Trophoblast cell (in vitro differentiated cells and primary cell): ENCODE measurements around the gene BIRC7.

Experiments
- DNase-seq, 2 donors: peaks; one replicate each; pipeline ENCODE4 v3.0.0-alpha.2; 2016
- H2AFZ ChIP-seq: 2 replicates; pipeline ENCODE4 v1.6.1; 2013; ENCODE audit warnings: low read length, moderate library complexity, mild to moderate bottlenecking; ENCODE audit not compliant: insufficient read depth, poor library complexity
- H2AK5ac ChIP-seq: 2 replicates; pipeline ENCODE4 v1.6.1; 2013; ENCODE audit warnings: mild to moderate bottlenecking, low read length
- H2BK120ac ChIP-seq: 2 replicates; pipeline ENCODE4 v1.6.1; 2013; ENCODE audit warnings: low read length, mild to moderate bottlenecking, moderate library complexity; ENCODE audit not compliant: insufficient read depth, poor library complexity
- H2BK12ac ChIP-seq: 2 replicates; pipeline ENCODE4 v1.6.1; 2013; ENCODE audit warnings: mild to moderate bottlenecking, low read length, moderate library complexity
- H2BK5ac ChIP-seq: 2 replicates; pipeline ENCODE4 v1.6.1; 2013; ENCODE audit warnings: low read length, low read depth, moderate library complexity, mild to moderate bottlenecking; ENCODE audit not compliant: poor library complexity
- H3K14ac ChIP-seq: 2 replicates; pipeline ENCODE4 v1.6.1; 2013; ENCODE audit warnings: mild to moderate bottlenecking, low read length
- H3K18ac ChIP-seq: 2 replicates; pipeline ENCODE4 v1.6.1; 2013; ENCODE audit warnings: mild to moderate bottlenecking, low read length
- H3K23ac ChIP-seq: 2 replicates; pipeline ENCODE4 v1.6.1; 2013; ENCODE audit warnings: low read length
- H3K27ac ChIP-seq: 2 replicates; pipeline ENCODE4 v1.5.1; 2013; ENCODE audit warnings: low read depth, mild to moderate bottlenecking, inconsistent platforms, low read length, moderate library complexity
- H3K27me3 ChIP-seq: 2 replicates; pipeline ENCODE4 v1.6.1; 2013; ENCODE audit warnings: inconsistent platforms, mild to moderate bottlenecking, low read length, moderate library complexity; ENCODE audit not compliant: insufficient read depth
- H3K36me3 ChIP-seq, 2 experiments: 1 replicate in 1 of 2; 2 replicates in 1 of 2; pipeline ENCODE4 v1.6.1; 2013; ENCODE audit warnings: low read length in 2 of 2, mild to moderate bottlenecking in 2 of 2, moderate library complexity in 1 of 2; ENCODE audit not compliant: insufficient read depth in 2 of 2, control insufficient read depth in 1 of 2
- H3K4ac ChIP-seq: 2 replicates; pipeline ENCODE4 v1.6.1; 2013; ENCODE audit warnings: low read depth, mild to moderate bottlenecking, low read length, moderate library complexity
- H3K4me1 ChIP-seq, 2 experiments: 1 replicate in 1 of 2; 2 replicates in 1 of 2; pipeline ENCODE4 v1.6.1; 2013; ENCODE audit warnings: low read length in 2 of 2, mild to moderate bottlenecking in 2 of 2, moderate library complexity in 1 of 2; ENCODE audit not compliant: insufficient read depth in 2 of 2, control insufficient read depth in 1 of 2
- H3K4me2 ChIP-seq: 2 replicates; pipeline ENCODE4 v1.6.1; 2013; ENCODE audit warnings: inconsistent platforms, mild to moderate bottlenecking, low read length, moderate library complexity
- H3K4me3 ChIP-seq: 2 replicates; pipeline ENCODE4 v1.5.1; 2013; ENCODE audit warnings: mild to moderate bottlenecking, low read depth, low read length, inconsistent platforms
- H3K79me1 ChIP-seq: one replicate; pipeline ENCODE4 v1.6.1; 2013; ENCODE audit warnings: low read length
- H3K79me2 ChIP-seq: 2 replicates; pipeline ENCODE4 v1.6.1; 2013; ENCODE audit warnings: low read length, mild to moderate bottlenecking; ENCODE audit not compliant: control insufficient read depth, insufficient read depth, poor library complexity
- H3K9ac ChIP-seq: 2 replicates; pipeline ENCODE4 v1.6.1; 2013; ENCODE audit warnings: mild to moderate bottlenecking, low read length
- H3K9me3 ChIP-seq: 2 replicates; pipeline ENCODE4 v1.6.1; 2013; ENCODE audit warnings: low read depth, mild to moderate bottlenecking, control low read depth, inconsistent platforms, low read length; ENCODE audit not compliant: insufficient read depth
- H4K12ac ChIP-seq: 2 replicates; pipeline ENCODE4 v1.6.1; 2013; ENCODE audit warnings: low read depth, mild to moderate bottlenecking, low read length, moderate library complexity
- H4K8ac ChIP-seq: 2 replicates; pipeline ENCODE4 v1.6.1; 2013; ENCODE audit warnings: low read depth, mild to moderate bottlenecking, low read length, moderate library complexity
- H4K91ac ChIP-seq: one replicate; pipeline ENCODE4 v1.6.1; 2013; ENCODE audit warnings: low read depth, mild to moderate bottlenecking, low read length, moderate library complexity
- WGBS: extraction: QIAGEN DNeasy Blood & Tissue Kit; methylation state at CpG from one replicate; pipeline ENCODE4 v1.1.7; 2013; ENCODE audit warnings: missing lambda C conversion rate; ENCODE audit not compliant: insufficient read length, insufficient coverage; ENCODE audit errors: extremely low coverage; 5-methylcytosine and 5-hydroxymethylcytosine counted together

BIRC7 gene

DNA sequence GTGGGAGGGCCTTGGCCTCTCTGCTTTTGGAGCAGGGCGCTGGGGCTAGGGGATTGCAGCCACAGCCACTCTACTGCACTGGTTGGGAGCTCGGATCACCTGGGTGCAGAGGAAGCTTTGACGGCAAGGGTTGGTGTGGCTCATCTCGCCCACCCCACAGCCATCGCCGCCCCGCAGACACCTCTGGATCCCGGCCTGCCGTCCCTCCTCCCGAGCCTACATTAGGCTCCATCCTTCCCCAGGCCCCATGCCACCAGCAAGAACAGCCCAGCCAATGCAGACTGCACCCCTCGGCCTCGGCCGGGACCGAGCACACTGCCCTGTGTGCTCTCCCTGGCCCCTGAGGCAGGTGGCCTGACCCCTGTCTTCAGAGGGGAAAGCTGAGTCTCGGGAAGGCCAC, 24.8 kb downstream of the BIRC7 start:
- no peak overlapping the region for H3K18ac ChIP-seq
- no CpG with 5 or more reads among the region's 15 CpGs for WGBS
- peaks cover 0 to 2% of the 10 kb centered on the region in 2 experiments for H3K36me3 ChIP-seq
- DNase-seq = no peak
- no peak overlapping the region for H3K4me2 ChIP-seq
- H3K4ac ChIP-seq = no peak overlapping the region
- H3K27me3 ChIP-seq = no peaks in the 10 kb centered on the region
- H3K4me1 ChIP-seq = peaks cover 7 to 23% of the 10 kb centered on the region in 2 experiments
- no peak overlapping the region for H3K14ac ChIP-seq
- H2BK120ac ChIP-seq = no peak overlapping the region
- H2BK12ac ChIP-seq = no peak overlapping the region
- no peak overlapping the region for H3K27ac ChIP-seq
- no peak overlapping the region for H3K23ac ChIP-seq
- H3K79me2 ChIP-seq = no peaks in the 10 kb centered on the region
- H3K9ac ChIP-seq = no peak overlapping the region
- H3K4me3 ChIP-seq = no peak overlapping the region
- H3K79me1 ChIP-seq = peaks cover 5% of the 10 kb centered on the region
- no peak overlapping the region for H2AK5ac ChIP-seq
- H3K9me3 ChIP-seq = peaks cover 11% of the 10 kb centered on the region
- H2BK5ac ChIP-seq = no peak overlapping the region
- no peak overlapping the region for H4K8ac ChIP-seq
- no peak overlapping the region for H4K12ac ChIP-seq
- no peak overlapping the region for H2AFZ ChIP-seq
- no peak overlapping the region for H4K91ac ChIP-seq

DNA sequence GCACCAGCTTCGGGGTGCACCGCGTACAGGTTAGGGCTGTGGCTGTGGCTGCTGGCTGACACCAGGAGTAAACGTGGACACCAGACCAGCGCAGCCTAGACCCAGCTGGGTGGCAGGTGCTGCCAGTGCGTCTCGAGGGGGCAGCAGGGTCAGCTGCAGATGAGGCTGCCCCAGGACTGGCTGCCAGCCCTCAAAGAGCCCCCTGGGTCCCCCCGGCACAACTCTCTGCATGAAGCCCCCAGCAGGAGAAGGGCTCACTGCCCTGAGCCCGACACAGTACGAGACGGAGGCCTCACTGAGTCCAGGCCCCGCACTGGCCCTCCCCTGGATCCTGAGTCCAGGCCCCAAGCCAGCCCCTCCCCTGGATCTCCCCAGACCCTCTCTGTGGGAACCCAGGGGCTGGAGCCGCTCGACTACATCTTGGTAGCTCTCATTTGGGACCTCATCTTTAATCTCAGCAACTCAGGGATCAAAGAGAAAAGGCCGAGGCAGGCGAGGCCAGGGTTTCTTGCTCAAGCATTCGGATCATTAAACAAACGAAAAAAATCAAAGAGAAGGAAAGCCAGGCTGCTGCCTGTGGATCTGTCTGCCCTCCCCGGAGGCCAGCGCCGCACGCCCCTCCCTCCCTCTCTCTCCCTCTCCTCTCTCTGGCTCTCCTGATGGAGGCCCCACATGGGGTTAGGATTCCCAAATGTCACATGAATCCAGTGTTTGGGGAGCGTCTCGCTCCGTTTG, 25.5 kb downstream of the BIRC7 start:
- DNase-seq = no peak
- no peak overlapping the region for H2AFZ ChIP-seq

DNA sequence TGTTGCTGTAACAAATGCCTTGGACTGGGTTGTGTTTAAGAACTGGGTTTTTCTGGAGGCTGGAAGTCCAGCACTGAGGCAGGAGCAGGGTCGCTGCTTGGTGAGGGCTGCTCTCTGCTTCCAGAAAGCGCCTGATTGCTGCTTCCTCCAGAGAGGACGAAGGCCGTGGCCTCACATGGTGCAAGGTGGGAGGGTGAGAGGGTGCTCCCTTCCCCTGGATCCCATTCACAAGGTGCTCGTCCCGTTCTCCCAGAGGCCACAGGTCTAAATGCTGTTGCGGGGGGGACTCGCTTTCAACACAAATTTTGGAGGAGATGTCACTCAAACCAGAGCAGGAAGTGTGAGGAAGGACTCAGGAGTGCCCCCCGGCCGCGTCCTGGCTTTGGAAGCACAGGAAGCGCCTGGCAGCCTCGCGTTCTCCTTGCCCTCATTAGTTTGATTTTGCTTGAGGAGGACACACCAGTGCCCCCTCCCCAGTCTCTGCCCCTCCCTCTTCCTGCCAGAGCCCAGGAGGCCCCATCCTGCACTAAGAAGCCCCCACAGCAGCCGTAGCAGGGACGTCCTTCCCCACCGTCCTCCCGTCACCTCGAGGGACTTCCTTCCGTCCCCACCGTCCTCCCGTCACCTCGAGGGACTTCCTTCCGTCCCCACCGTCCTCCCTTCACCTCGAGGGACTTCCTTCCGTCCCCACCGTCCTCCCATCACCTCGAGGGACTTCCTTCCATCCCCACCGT, 26.3 kb downstream of the BIRC7 start:
- Histone ChIP-seq H4K12ac (no peak overlapping the region), H3K9me3 (peaks cover 9% of the 10 kb centered on the region), H2AK5ac (no peak overlapping the region), H2BK12ac (no peak overlapping the region), H3K23ac (no peak overlapping the region), H3K4me1 (peaks cover 7 to 17% of the 10 kb centered on the region in 2 experiments), H3K36me3 (no peaks in the 10 kb centered on the region), H3K79me1 (no peaks in the 10 kb centered on the region), H2AFZ (no peak overlapping the region), H3K4ac (no peak overlapping the region), H3K27me3 (no peaks in the 10 kb centered on the region), H3K4me2 (no peak overlapping the region), H4K8ac (no peak overlapping the region), H2BK5ac (no peak overlapping the region), H3K9ac (no peak overlapping the region), H2BK120ac (no peak overlapping the region), H3K4me3 (no peak overlapping the region), H3K27ac (no peak overlapping the region), H3K79me2 (no peaks in the 10 kb centered on the region), H3K14ac (no peak overlapping the region), H4K91ac (no peak overlapping the region), H3K18ac (no peak overlapping the region)
- WGBS = 100% methylated on average over 1 of the region's 30 CpGs
- no peak for DNase-seq

More for the DNA sequence above, 25.5 kb downstream of the BIRC7 start:
- peaks cover 7 to 19% of the 10 kb centered on the region in 2 experiments for H3K4me1 ChIP-seq
- peaks cover 0 to 2% of the 10 kb centered on the region in 2 experiments for H3K36me3 ChIP-seq
- no peaks in the 10 kb centered on the region for H3K27me3 ChIP-seq
- H3K23ac ChIP-seq = no peak overlapping the region
- H3K79me2 ChIP-seq = no peaks in the 10 kb centered on the region
- H4K12ac ChIP-seq = no peak overlapping the region
- H3K4ac ChIP-seq = no peak overlapping the region
- no peak overlapping the region for H4K91ac ChIP-seq
- no peak overlapping the region for H2BK5ac ChIP-seq
- H3K4me3 ChIP-seq = no peak overlapping the region
- no CpG with 5 or more reads among the region's 25 CpGs for WGBS
- no peak overlapping the region for H3K9ac ChIP-seq
- H3K18ac ChIP-seq = no peak overlapping the region
- peaks cover 11% of the 10 kb centered on the region for H3K9me3 ChIP-seq
- H3K4me2 ChIP-seq = no peak overlapping the region
- H4K8ac ChIP-seq = no peak overlapping the region
- no peak overlapping the region for H3K14ac ChIP-seq
- H3K79me1 ChIP-seq = peaks cover 2% of the 10 kb centered on the region
- H2AK5ac ChIP-seq = no peak overlapping the region
- no peak overlapping the region for H2BK12ac ChIP-seq
- no peak overlapping the region for H3K27ac ChIP-seq
- H2BK120ac ChIP-seq = no peak overlapping the region

DNA sequence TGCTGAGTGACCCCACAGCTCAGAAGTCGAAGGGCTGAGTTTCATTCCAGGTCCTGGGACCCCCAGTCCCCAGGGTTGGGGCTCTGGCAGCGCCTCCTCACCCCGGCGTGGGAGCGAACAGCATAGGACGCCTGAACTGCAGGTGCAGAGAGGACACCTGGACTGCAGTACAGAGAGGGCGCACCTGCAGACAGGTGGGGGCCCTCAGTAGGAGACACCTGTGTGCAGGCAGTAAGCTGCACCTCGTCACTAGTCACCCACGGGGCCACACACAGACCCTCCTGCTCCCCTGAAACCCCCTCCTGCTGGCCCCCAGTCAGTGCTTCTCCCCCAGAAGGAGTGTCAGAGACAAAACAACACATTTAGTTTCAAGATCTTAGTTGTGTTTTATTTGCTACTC, 27.1 kb downstream of the BIRC7 start:
- WGBS = no CpG with 5 or more reads among the region's 9 CpGs
- Histone ChIP-seq H2AK5ac (no peak overlapping the region), H3K79me2 (no peaks in the 10 kb centered on the region), H3K4me3 (no peak overlapping the region), H3K4ac (no peak overlapping the region), H3K4me2 (no peak overlapping the region), H4K12ac (no peak overlapping the region), H3K4me1 (peaks cover 7 to 12% of the 10 kb centered on the region in 2 experiments), H3K36me3 (no peaks in the 10 kb centered on the region), H3K27me3 (no peaks in the 10 kb centered on the region), H3K79me1 (no peaks in the 10 kb centered on the region), H3K14ac (no peak overlapping the region), H2AFZ (no peak overlapping the region), H3K23ac (no peak overlapping the region), H2BK120ac (no peak overlapping the region), H2BK5ac (no peak overlapping the region), H4K91ac (no peak overlapping the region), H3K27ac (no peak overlapping the region), H2BK12ac (no peak overlapping the region), H3K9me3 (peaks cover under 1% of the 10 kb centered on the region), H4K8ac (no peak overlapping the region), H3K9ac (no peak overlapping the region), H3K18ac (no peak overlapping the region)
- DNase-seq = no peak
